GM10266 (cell line): ENCODE measurements around the gene CFAP97.

Source experiments
- DNase-seq: peaks from one replicate; pipeline ENCODE4 v3.0.0; 2012; ENCODE audit errors: extremely low spot score
- TF ChIP-seq, protein P1 (sequence below): IDR thresholded peaks from 2 replicates; pipeline ENCODE4 v1.5.1; 2012; ENCODE audit warnings: mild to moderate bottlenecking, low read depth; ENCODE audit not compliant: control insufficient read depth, insufficient read depth; ENCODE audit errors: missing control alignments

CFAP97 gene

GRCh38 chr4:185138161-185138560 lies 65.6 kb downstream of the CFAP97 start:
- TF ChIP-seq, protein P1, sequence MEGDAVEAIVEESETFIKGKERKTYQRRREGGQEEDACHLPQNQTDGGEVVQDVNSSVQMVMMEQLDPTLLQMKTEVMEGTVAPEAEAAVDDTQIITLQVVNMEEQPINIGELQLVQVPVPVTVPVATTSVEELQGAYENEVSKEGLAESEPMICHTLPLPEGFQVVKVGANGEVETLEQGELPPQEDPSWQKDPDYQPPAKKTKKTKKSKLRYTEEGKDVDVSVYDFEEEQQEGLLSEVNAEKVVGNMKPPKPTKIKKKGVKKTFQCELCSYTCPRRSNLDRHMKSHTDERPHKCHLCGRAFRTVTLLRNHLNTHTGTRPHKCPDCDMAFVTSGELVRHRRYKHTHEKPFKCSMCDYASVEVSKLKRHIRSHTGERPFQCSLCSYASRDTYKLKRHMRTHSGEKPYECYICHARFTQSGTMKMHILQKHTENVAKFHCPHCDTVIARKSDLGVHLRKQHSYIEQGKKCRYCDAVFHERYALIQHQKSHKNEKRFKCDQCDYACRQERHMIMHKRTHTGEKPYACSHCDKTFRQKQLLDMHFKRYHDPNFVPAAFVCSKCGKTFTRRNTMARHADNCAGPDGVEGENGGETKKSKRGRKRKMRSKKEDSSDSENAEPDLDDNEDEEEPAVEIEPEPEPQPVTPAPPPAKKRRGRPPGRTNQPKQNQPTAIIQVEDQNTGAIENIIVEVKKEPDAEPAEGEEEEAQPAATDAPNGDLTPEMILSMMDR = no peak
- no peak for DNase-seq

GRCh38 chr4:185137233-185137925 lies 66.4 kb downstream of the CFAP97 start:
- TF ChIP-seq, protein P1 = no peak

GRCh38 chr4:185134307-185134869 lies 69.4 kb downstream of the CFAP97 start:
- TF ChIP-seq, protein P1 = peak; percentile 66
- DNase-seq = peak; percentile 76

More at GRCh38 chr4:185137233-185137925, 66.4 kb downstream of the CFAP97 start:
- DNase-seq = no peak

- TF ChIP-seq, protein P1 = no peak
- peak; percentile 65 for DNase-seq
Measured at GRCh38 chr4:185128272-185129119, 75.3 kb downstream of the CFAP97 start.

- DNase-seq = peak; percentile 32
- TF ChIP-seq, protein P1 = no peak
Measured at GRCh38 chr4:185127021-185127925, 76.5 kb downstream of the CFAP97 start.

DNA sequence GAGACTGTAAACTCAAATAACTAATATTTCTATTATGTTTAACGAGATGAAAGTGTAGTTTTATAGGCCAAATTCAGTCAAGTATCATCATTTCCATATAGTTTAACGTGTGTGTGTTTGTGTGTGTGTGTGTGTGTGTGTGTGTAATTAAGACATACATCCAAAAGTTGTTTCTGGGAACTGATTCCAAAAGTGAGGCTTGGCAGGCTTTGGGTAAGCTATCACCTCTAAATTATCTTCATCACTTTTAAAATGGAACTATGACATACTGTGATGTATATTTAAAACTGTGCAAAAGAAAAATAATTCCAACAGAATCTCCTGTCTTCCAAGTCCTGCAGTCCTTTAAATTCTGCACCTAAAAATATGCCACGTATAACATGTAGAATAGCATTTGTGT lies 79.8 kb downstream of the CFAP97 start:
- no peak for DNase-seq
- TF ChIP-seq, protein P1 = no peak
